Activated CD4-positive, alpha-beta T cell treated with anti-CD3 and anti-CD28 coated beads, Interleukin-2, Interleukin-4, amounts not matched to agents 100 ng/mL and 50 ng/mL, durations not matched to agents 16 hours and 8 hours (primary cell): ENCODE results near the gene KRTAP10-6.
"Not testable (repeated sequence)": the region's sequence is repeated elsewhere in the genome, so short reads cannot be mapped to it uniquely, and the experiment has no call there.

Experiments used
- DNase-seq: peaks from one replicate; pipeline ENCODE4 v3.0.0-alpha.2; 2020; ENCODE audit warnings: low spot score

KRTAP10-6 gene

DNA sequence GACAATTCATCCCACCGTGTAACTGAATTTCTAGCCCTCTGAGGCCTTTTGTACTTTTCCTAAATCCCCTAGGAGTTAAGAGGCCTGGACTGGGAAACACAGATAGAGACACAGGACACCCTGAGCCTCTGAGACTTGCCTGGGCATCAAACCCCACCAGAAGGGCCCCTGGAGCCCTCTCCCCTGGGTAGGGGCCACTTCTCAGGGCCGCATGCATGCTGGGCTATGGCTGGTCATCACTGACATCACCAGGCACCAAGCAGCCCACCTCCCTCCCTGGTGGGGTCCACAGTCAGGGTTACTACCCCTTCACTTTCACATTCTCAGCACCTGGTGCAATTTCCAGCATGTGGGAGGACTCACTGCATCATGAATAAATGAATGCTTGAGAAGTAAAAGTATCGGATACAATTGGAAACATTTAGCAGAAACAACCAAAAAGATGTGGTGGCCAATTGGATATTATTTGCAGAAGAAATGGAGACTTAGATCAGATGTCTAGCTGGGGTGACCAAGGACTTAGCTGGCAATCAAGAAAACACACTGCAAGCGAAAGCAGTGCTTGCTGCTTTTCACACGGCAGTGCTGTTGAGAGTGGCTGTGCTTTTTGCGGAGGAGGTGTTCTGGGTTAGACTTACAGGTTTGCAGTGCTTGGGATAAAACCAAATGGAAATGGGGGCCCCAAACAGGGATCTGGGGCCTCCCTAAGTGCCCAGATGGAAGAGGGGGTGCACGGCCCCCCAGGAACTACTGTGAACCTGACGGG, 7.1 kb upstream of the KRTAP10-6 start:
- DNase-seq = no peak

DNA sequence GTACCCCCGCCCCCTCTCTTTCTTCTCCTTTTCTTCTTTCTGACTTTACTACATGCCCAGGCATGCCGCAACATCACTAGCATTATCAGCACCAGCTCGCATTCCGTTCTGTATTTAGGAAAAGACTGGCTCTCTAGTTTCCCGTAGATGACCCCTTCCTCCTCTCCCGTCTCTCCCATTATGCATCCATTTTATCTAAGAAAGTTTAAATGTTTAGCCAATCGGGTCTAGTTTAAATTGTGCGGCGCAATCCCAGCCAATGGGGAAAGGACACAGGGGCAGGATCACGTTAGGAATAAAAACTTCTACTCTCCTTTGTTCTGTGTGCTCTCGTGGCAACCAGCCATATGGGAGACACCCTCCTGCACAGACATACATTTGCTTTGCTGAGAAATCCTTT, 5.8 kb upstream of the KRTAP10-6 start:
- DNase-seq = no peak

DNA sequence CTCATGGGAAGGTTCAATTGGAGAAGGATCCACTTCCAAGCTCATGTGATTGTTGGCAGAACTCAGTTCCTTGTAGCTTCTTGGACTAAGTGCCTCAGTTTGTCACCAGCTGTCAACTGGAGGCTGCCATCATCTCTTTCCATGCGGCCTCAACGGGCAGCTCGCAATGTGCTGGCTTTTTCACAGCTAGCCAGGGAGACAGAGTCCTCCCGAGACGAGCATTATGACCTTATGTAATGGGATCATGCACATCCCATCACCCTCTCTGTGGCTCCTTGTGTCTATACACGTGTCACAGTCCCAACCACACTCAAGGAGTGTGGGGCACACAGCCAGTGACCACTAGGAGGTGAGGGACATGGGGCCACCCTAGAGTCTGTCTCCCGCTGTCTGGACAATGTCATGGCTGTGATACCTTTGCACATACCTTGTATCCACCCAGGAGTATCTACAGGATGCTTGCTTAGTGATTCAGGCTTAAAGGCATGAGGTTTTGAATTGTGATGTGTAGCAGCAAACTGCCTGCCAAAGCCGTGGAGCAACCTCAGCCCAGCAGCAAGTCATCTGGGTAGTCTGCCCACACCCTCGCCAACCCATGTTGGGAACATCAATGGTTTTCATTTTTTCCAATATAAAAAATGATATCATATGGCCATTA, 3.9 kb upstream of the KRTAP10-6 start:
- no peak for DNase-seq

DNA sequence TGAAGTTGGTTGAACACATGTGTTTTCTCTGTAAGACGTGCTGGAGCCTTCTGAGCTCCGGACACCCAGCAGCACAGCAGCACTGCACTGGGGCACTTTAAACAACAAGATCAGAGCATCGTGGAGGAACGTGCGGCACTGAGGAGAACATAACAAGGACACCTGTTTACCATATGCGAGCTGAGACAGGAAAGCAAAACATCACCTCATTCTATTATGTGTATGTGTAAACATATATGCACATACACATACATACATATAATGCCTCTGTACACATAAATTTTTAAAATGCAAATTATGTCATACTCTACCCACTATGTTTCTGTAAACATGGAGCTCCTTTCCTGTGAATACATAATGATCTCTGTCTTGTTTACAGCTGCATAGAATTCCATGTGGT, 3.2 kb upstream of the KRTAP10-6 start:
- no peak for DNase-seq

DNA sequence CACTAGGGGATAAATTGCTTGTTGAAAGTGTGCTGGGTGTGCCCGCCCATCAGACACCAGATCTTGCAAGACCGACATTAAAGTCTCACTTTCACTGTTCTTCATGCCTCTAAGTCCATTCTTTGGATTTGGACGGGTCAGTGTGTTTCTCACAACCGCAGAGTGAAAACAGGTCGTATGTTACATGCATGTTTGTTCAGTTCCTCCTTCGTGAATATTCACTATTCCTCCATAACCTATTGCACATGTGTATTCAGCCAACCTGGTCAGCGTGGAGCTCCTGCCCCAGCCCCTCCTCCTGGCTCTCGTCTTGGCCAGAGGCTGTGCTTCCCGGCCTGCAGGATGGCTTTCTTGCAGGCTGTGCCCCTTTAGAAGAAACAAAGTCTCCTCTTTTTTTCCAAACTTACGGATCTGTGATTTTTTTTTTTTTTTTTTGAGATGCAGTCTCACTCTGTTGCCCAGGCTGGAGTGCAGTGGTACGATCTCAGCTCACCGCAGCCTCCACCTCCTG, 2.2 kb upstream of the KRTAP10-6 start:
- DNase-seq = no peak

DNA sequence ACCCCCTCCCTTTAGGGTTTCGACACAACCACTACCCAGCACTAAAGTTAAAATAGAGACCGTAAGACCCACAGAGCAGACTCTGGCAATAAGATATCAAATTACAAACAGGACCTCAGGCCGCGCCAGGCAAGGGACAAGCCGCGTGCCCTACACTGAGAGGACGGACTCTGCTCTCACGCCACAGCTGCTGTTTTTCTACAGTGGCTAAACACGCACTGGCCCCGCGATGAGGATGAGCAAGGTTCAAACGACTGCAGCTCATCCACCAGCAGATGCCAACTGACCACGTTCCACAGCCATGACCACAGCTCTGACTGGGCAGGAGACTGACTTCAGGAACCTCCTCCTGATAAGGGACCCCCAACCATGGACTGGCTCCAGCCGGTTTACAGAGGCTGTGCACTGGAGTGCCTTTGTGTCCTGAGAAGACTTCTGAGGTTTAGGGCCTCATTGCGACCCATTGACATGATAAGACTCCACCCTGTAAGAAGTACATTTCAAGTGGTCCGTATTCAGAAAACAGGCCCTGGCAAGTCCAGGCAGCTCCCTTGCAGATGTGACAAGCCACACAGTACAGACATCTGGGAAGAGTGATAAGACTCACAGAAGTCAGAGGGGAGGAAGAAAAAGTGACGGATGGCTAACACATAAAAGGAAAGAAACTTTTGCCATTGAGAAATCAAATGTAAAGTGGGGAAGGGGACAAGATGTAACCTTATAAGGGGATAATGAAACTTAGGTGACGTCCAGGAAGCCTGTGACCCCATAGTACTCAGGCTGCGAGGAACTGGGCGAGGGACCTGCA, 1.5 kb upstream of the KRTAP10-6 start:
- DNase-seq = no peak

DNA sequence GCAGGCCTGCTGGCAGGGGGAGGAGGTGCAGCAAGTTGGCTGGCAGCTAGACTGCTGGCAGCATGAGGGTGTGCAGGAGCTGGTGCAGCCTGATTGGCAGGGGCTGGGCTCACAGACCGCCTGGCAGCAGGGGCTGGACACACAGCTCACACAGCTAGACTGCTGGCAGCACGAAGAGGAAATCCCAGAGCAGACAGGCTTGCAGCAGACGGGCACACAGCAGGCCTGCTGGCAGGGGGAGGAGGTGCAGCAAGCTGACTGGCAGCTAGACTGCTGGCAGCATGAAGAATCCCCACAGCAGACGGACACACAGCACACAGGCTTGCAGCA, 539 bp downstream of the KRTAP10-6 start:
- not testable (repeated sequence) for DNase-seq

DNA sequence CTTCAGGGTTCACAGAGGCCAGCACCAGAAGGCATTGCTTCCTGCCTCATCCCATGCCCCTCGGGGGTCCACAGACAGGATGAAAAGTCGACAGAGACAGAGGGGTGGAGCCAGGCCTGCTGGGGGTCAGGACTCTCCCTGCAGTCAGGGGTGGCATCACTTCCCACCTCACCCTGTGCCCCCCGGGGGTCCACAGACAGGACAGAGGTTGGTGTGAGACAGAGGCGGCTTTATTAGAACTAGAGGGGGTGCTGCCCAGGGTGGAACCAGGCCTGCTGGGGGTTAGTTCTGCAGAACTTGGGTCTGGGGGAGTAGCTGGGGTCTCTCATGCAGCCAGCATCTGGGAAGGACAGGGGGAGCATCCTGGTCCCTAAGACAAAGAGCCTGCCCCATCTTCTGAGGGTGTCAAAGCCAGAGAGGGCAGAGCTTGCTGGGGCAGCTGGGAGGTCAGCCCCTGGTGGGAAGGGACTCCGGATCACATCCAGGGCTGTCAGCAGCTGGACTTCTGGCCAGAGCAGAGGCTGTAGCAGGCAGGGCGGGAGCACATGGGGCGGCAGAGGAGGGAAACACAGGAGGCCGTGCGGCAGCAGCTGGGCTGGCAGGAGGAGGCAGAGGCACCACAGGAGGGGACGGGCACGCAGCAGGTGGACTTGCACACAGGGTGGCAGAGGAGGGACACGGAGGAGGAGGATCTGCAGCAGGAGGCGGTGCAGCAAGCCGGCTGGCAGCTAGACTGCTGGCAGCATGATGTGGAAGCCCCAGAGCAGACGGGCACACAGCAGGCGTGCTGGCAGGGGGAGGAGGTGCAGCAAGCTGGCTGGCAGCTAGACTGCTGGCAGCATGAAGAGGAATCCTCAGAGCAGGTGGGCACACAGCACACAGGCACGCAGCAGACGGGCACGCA, 1.2 kb downstream of the KRTAP10-6 start:
- not testable (repeated sequence) for DNase-seq

DNA sequence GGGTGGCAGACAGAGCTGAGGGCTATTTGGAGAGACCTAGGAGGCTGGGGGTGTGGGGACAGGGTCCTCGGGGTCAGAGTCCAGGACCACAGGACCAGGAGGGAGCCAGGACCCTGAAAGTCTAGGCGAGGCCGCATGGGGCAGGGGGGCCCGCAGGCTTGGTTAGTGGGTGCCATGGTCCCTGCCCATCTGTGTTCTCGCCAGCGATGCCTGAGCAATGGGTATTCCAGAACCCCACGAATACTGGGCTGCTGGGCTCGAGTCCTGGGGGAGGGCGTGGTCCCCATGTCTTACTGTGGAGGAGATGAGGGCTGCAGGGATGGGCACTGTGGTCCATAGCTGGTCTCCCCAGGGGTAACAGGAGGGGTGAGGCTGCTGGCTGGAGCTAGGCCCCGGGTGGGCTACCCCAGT, 2.0 kb downstream of the KRTAP10-6 start:
- DNase-seq = no peak

DNA sequence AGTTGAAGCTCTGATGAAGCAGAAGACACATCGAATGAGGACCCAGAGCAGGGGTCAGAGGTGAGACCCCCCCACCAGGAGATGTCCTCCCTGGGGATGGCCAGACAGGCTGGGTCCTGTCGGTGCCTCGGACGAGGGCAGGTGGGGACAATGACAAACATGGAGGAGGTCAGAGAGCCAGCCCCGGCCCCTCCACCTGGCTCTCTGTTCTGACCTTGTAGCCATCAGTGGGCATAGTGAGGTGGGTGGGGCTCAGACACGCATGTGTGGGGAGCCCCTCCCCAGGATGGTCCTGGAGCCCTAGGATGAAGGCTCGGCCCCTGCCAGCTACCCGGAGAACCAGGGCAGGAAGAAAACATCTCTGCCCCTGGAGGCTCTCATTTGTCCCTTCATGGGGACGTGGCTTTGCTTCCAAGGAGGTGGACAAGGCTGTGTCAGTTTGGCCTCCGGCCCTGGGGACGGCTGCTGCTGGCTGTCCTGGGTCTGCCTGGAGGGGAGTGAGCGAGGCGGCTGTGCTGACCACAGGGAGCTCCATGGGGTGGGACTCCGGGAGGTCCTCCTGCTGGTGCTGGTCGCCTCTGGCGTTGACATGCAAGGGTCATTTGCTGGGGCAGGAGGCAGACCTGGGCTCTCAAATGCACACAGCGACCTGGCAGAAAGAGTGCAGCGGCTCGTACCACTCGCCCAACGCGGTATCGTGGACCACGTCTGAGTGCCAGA, 2.6 kb downstream of the KRTAP10-6 start:
- DNase-seq = no peak

DNA sequence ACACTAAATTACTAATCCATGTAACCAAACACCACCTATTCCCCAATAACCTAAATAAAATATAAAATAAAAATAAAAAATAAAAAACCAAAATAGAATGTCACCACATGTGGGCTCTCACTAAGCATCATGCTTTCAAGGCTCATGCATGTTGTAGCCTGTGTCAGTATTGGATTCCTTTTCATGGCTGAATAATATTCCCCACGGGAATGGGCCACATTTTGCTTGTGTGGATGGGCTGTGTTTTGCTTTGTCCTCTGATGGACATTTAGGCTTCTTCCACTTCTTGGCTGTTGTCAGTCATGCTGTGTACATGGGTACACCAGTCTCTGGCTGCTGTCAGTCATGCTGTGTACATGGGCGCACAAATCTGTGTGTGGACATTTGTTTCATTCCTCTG, 3.2 kb downstream of the KRTAP10-6 start:
- no peak for DNase-seq

DNA sequence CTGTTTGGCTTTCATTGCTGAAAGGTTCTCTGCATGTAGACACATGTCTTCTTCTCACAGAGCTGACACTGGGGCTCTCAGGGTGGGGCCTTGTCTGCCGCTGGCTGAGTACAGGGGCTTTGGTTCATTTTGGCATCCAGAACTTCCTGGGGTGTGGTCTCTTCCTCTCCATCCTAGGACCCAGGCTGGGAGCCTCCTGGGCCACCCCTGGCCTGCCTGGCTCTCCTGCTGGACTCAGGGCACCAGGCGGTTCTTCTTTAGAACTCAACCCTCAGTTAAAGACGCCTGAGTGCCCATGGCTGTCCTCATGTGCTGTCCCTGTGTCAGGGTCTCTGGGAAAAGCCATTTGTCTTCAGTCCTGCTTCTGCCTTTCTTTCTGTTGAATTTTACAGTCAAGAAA, 6.4 kb downstream of the KRTAP10-6 start:
- DNase-seq = no peak

DNA sequence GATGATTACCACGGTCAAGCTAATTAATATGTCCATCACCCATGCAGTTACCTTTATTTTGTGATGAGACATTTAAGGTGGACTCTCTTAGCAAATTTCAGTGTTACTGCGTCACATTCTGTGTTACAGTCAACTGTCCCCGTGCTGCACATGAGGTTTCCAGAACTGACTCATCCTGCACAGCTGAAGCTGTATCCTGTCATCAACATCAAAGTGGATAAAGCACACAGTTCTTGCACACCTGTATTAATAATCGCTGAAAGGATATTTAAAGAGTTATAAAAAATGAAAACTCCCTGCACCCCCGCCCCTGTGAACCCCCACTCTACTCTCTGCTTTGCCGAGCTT, 8.5 kb downstream of the KRTAP10-6 start:
- peak; percentile 34 for DNase-seq

DNA sequence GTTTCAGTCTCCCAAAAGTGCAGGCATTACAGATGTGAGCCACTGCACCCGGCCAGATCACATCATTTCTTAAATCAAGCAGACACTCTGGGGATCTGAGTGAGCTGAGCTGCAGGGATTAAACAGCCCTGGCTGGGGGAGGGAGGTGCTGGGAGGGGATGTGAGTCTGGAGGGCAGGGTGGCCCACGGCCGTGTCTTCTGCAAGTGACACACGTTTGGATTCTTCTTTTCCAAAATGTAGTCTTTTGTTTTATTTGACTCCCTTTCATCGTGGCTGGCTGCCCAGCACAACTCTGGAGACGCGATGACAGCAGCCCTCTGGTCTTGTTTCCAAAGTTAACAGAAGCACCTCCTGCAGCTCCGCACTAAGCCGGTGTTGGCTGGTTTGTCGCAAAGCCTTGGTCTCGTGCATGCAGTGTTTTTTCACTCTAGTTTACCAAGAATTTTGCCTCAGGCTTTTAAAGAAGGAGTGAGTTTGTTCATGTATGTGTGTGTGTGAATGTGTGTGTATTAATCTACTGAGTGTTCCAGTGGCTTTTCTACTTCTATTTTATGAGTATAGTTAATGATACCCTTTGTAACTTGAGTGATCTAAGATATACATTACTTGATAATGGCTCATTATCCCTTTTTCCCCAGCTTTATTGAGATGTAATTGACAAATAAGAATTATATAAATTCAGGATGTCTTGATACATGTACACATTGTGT, 9.1 kb downstream of the KRTAP10-6 start:
- no peak for DNase-seq

DNA sequence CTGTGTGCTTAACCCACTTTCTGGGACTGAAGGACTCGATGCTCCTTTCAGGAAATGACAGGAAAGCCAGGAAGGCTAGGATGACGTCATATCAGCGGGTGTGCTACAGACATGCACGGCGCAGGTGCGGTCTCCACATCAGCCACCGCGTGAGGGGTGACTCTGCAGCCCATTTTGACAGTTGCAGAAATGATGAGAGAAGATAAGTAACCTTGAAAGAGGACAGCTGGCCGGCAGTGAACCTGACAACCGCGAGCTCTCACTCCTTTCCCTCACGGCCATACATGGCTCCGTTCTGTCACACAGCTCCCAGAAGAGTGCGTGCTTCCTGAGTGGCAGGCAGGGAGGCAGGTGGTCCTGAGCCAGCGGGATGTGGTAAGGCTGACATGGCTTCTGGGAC, 10.2 kb downstream of the KRTAP10-6 start:
- DNase-seq = no peak

DNA sequence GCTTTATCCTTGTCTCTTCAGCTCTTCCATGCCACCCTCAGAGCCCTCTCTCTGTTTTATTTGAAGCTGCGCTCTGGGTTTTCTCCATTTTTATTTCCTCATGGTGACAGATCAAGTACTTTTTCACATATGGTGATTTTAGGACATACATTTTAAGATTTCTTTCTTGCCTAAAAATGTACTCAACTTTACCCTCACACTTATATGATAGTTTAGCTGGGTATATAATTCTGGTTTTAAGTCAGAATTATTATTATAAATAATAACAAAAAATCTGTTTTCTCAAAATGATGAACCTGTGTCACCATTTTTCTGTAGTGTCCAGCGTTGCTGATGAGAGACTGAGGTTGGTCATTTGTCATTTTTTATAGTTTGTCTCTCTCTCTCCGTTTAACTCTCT, 11.1 kb downstream of the KRTAP10-6 start:
- no peak for DNase-seq

DNA sequence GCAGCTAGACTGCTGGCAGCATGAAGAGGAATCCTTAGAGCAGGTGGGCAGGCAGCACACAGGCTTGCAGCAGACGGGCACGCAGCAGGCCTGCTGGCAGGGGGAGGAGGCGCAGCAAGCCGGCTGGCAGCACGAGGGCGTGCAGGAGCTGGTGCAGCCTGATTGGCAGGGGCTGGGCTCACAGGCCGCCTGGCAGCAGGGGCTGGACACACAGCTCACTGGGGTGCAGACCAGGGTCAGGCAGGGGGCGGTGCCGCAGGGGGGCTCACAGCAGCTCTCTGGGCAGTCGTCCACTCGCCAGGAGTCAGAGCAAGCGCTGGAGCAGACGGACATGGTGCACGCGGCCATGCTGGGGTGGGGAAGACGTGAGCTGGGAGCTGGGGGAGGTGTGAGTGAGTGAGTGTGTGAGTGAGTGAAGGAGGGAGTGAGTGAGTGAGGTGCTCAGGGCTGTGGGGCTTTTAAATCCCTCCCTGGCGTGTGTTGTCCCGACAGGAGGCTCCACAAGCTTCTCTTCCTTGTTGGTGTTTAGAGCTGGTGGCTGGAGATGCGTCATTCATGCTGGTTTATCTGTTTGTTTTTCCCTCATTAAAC, 12.0 kb downstream of the KRTAP10-6 start, which contains the start of gene KRTAP10-5:
KRTAP10-5 (minus strand) TSS at position 374 of the 591 bp plus-strand sequence; CDS start at position 348, 26 bp downstream.
- not testable (repeated sequence) for DNase-seq

DNA sequence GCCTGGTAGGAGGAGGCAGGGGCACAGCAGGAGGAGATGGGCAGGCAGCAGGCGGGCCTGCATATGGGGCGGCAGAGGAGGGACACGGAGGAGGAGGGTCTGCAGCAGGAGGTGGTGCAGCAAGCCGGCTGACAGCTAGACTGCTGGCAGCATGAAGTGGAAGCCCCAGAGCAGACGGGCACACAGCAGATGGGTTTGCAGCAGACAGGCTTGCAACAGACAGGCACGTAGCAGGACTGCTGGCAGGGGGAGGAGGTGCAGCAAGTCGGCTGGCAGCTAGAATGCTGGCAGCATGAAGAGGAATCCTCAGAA, 12.5 kb downstream of the KRTAP10-6 start:
- DNase-seq = no peak

DNA sequence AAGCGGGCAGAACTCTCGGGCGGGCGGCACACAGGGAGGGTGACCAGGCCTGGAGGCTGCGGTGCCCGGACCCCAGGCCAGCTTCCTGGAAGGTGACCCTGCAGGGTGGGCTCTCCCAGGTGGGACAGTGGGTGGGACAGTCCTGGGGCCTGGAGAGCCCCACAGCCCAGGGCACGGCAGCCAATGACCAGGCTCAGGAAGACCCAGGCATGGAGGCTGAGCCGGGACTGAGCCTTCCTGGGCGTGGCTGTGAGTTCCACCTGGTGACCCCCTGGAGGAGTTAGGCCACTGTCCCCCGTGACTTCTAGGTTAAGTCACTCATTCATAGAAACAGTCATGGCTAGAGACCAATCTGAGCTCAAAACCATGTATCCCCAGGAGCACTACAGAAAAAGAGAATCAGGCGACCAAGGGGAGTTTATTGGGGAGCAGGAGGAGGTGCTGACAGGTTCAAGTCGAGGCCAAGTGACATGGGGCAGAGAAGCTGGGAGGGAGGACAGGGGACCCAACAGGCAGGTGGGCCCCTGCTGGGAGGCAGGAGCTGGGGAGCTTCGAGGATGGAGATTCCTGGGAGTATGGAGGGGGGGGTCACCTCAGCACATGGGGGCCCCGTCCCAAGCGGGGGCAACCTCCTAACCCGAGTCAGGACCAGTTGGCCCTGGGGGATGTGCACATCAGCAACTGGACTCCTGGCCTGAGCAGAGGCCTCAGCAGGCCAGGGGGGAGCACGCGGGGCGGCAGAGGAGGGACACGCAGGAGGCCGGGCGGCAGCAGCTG, 13.1 kb downstream of the KRTAP10-6 start:
- DNase-seq = no peak
